Colonic mucosa (tissue), 4 donors: ENCODE results near the gene ABLIM2. TPM values are rescaled to one million over a fixed set of nuclear protein-coding genes. Genes with fewer than 3 reads are reported as not detected.
A peak's percentile ranks its signal among the peaks of the same experiment; 100 is the strongest.

Experiments
- DNase-seq: peaks from one replicate; pipeline ENCODE4 v3.0.0-alpha.2; 2020
- H3K27ac ChIP-seq: fragments of 200-600 bp; one replicate; pipeline ENCODE4 v1.8.0; 2021
- H3K27me3 ChIP-seq: fragments of 200-600 bp; one replicate; pipeline ENCODE4 v1.8.0; 2021
- H3K36me3 ChIP-seq: fragments of 200-600 bp; one replicate; pipeline ENCODE4 v1.8.0; 2021
- H3K4me1 ChIP-seq: fragments of 200-600 bp; one replicate; pipeline ENCODE4 v1.8.0; 2021; ENCODE audit warnings: mild to moderate bottlenecking
- H3K4me3 ChIP-seq: fragments of 200-600 bp; one replicate; pipeline ENCODE4 v1.8.0; 2021
- H3K9ac ChIP-seq, 2 donors: one replicate each; pipeline ENCODE4 v1.7.0; 2013; ENCODE audit warnings: control low read depth in 2 of 2, low read depth in 2 of 2, low read length in 2 of 2
- H3K9me3 ChIP-seq: fragments of 200-600 bp; one replicate; pipeline ENCODE4 v1.8.0; 2021
- intact Hi-C: fragments of 100-400 bp; cut with DNase I; formaldehyde crosslinking; loops from one replicate; pipeline ENCODE4 v1.14.1; 2022
- total RNA-seq, 2 donors: library from RNA; stranded (reverse); fragmentation: NEBNext Ultra II Directional in 1 of 2; extraction: Animal tissue kit (Norgen Biotek cat#: 25700) in 1 of 2; gene quantifications; one replicate each; pipeline ENCODE4 v1.2.1, GENCODE V29; 2021
- TF ChIP-seq, protein P1 (sequence below): fragments of 200-600 bp; IDR thresholded peaks from one replicate; pipeline ENCODE4 v1.8.0; 2022; ENCODE audit warnings: antibody characterized with exemption, mild to moderate bottlenecking
- donor health status: healthy.
- donor health status: DM: no; HTN: no; CAD: no.
- donor health status: DM: no; HTN: no; CAD: no.

The ABLIM2 gene
- total RNA-seq, 2 donors from 2014 or later, result 11.1 to 11.5 TPM

DNA sequence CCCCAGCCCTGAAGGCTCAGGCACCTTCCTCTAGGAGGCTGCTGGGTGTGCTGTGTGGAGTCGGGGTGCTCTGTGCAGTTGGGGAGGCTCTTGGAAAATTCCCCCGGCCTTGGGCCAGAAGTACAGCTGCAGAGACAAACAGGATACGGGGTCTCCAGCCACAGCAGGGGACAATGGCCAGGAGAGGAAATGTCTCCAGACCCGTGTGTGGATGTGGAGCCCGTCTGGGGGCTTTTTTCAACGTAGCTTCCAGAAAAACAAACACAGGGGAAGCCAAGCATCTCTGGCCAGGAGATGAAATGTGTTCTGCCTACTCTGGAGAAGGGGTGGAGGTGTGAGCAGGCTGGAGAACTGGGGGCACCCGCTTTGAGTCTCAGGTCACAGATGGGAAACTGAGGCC is 36.8 kb upstream of the ABLIM2 start:
- H3K27ac ChIP-seq, result no peak overlapping the region
- TF ChIP-seq, protein P1, sequence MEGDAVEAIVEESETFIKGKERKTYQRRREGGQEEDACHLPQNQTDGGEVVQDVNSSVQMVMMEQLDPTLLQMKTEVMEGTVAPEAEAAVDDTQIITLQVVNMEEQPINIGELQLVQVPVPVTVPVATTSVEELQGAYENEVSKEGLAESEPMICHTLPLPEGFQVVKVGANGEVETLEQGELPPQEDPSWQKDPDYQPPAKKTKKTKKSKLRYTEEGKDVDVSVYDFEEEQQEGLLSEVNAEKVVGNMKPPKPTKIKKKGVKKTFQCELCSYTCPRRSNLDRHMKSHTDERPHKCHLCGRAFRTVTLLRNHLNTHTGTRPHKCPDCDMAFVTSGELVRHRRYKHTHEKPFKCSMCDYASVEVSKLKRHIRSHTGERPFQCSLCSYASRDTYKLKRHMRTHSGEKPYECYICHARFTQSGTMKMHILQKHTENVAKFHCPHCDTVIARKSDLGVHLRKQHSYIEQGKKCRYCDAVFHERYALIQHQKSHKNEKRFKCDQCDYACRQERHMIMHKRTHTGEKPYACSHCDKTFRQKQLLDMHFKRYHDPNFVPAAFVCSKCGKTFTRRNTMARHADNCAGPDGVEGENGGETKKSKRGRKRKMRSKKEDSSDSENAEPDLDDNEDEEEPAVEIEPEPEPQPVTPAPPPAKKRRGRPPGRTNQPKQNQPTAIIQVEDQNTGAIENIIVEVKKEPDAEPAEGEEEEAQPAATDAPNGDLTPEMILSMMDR, result no peak
- intact Hi-C loops, result no loop called here
- H3K4me1 ChIP-seq, result peaks cover 8% of the 10 kb centered on the region
- H3K4me3 ChIP-seq, result no peak overlapping the region
- no peaks in the 10 kb centered on the region for H3K36me3 ChIP-seq
- H3K9me3 ChIP-seq, result no peaks in the 10 kb centered on the region
- H3K9ac ChIP-seq, result no peak overlapping the region
- DNase-seq, result no peak
- H3K27me3 ChIP-seq, result no peaks in the 10 kb centered on the region

GRCh38 chr4:8194306-8195242 is 36.0 kb upstream of the ABLIM2 start:
- Histone ChIP-seq H3K4me1 (peaks cover 8% of the 10 kb centered on the region), H3K9ac (no peak overlapping the region), H3K27ac (no peak overlapping the region), H3K27me3 (no peaks in the 10 kb centered on the region), H3K4me3 (no peak overlapping the region), H3K9me3 (no peaks in the 10 kb centered on the region), H3K36me3 (no peaks in the 10 kb centered on the region)
- TF ChIP-seq, protein P1, result no peak
- intact Hi-C loops, result no loop called here
- DNase-seq, result no peak

- no peaks in the 10 kb centered on the region for H3K27me3 ChIP-seq
- no peaks in the 10 kb centered on the region for H3K36me3 ChIP-seq
- H3K4me3 ChIP-seq, result no peak overlapping the region
- H3K9ac ChIP-seq, result no peak overlapping the region
- H3K9me3 ChIP-seq, result no peaks in the 10 kb centered on the region
- no peak overlapping the region for H3K27ac ChIP-seq
- H3K4me1 ChIP-seq, result peaks cover under 1% of the 10 kb centered on the region
- intact Hi-C loops, result no loop called here
- TF ChIP-seq, protein P1, result peak; percentile 39
- DNase-seq, result peak; percentile 82
Measured at GRCh38 chr4:8192748-8193738, 34.4 kb upstream of the ABLIM2 start.

DNA sequence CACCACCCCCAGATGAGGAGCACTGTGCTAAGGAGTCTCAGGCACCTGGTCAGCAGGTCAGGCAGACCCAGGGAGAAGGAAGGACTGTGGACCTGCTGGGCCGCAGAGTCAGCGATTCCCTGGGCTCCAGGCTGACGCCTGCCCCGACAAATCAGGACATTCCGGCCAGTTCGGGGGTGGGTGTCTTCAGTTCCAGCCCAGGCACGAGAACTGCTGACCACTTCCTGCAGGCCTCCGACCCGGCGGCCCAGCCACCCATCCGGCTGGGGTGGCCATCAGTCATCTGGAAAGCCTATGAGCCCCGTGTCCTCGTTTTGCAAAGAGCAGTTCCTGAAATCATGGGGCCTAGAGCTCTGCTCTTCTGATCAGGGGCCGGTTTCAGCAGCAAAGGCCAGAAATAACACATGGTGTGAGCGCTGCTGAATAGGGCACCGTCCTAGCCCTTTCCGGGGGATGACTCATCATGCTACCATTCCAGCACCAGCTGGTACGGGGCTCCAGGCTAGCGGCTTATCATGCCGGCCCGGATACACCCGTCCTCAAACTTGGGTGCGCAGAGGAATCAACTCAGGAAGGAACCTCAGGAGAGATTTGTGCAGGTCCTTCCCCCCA is 32.6 kb upstream of the ABLIM2 start:
- no peak for DNase-seq
- H3K36me3 ChIP-seq, result no peaks in the 10 kb centered on the region
- no peaks in the 10 kb centered on the region for H3K4me1 ChIP-seq
- no peaks in the 10 kb centered on the region for H3K9me3 ChIP-seq
- TF ChIP-seq, protein P1, result no peak
- no peaks in the 10 kb centered on the region for H3K27me3 ChIP-seq
- intact Hi-C loops, result no loop called here
- peak overlapping the region; percentile 36 for H3K27ac ChIP-seq
- peak overlapping the region in 1 of 2 donors; percentile 35 for H3K9ac ChIP-seq
- H3K4me3 ChIP-seq, result no peak overlapping the region
